IPS-18a (cell line): ENCODE results near the gene TLE2.
A peak's percentile ranks its signal among the peaks of the same experiment; 100 is the strongest.
"Not testable (repeated sequence)": the region's sequence is repeated elsewhere in the genome, so short reads cannot be mapped to it uniquely, and the experiment has no call there.

Source experiments
- H3K27ac ChIP-seq: one replicate; pipeline ENCODE4 v1.5.1; 2013; ENCODE audit warnings: low read length
- H3K27me3 ChIP-seq: one replicate; pipeline ENCODE4 v1.6.1; 2013; ENCODE audit warnings: mild to moderate bottlenecking, low read length; ENCODE audit not compliant: control insufficient read depth, insufficient read depth
- H3K36me3 ChIP-seq: one replicate; pipeline ENCODE4 v1.6.1; 2013; ENCODE audit warnings: low read depth, low read length; ENCODE audit not compliant: control insufficient read depth
- H3K4me1 ChIP-seq: one replicate; pipeline ENCODE4 v1.6.1; 2013; ENCODE audit warnings: low read depth, low read length; ENCODE audit not compliant: control insufficient read depth
- H3K4me3 ChIP-seq: one replicate; pipeline ENCODE4 v1.5.1; 2013; ENCODE audit warnings: low read length
- H3K9ac ChIP-seq: one replicate; pipeline ENCODE4 v1.6.1; 2013; ENCODE audit warnings: mild to moderate bottlenecking, low read length, moderate library complexity
- H3K9me3 ChIP-seq: one replicate; pipeline ENCODE4 v1.6.1; 2013; ENCODE audit warnings: low read depth, low read length; ENCODE audit not compliant: control insufficient read depth

Gene TLE2

GRCh38 chr19:3054972-3055740 lies 26.1 kb upstream of the TLE2 start:
- Histone ChIP-seq H3K36me3 (peaks cover 9% of the 10 kb centered on the region), H3K27me3 (no peaks in the 10 kb centered on the region), H3K9ac (no peak overlapping the region), H3K27ac (no peak overlapping the region), H3K9me3 (no peaks in the 10 kb centered on the region), H3K4me3 (no peak overlapping the region), H3K4me1 (peaks cover 6% of the 10 kb centered on the region)

GRCh38 chr19:3054265-3054971 lies 25.3 kb upstream of the TLE2 start:
- Histone ChIP-seq H3K4me1 (peaks cover 6% of the 10 kb centered on the region), H3K9me3 (no peaks in the 10 kb centered on the region), H3K9ac (no peak overlapping the region), H3K36me3 (peaks cover 5% of the 10 kb centered on the region), H3K4me3 (no peak overlapping the region), H3K27me3 (no peaks in the 10 kb centered on the region), H3K27ac (no peak overlapping the region)

- H3K36me3 ChIP-seq = peaks cover 5% of the 10 kb centered on the region
- no peak overlapping the region for H3K9ac ChIP-seq
- H3K27ac ChIP-seq = no peak overlapping the region
- H3K9me3 ChIP-seq = no peaks in the 10 kb centered on the region
- no peaks in the 10 kb centered on the region for H3K27me3 ChIP-seq
- no peak overlapping the region for H3K4me3 ChIP-seq
- H3K4me1 ChIP-seq = peaks cover 6% of the 10 kb centered on the region
Observed at GRCh38 chr19:3053780-3054179, 24.7 kb upstream of the TLE2 start.

GRCh38 chr19:3053218-3053621 lies 24.1 kb upstream of the TLE2 start:
- Histone ChIP-seq H3K4me3 (no peak overlapping the region), H3K27me3 (peaks cover 2% of the 10 kb centered on the region), H3K4me1 (peaks cover 6% of the 10 kb centered on the region), H3K36me3 (peaks cover 5% of the 10 kb centered on the region), H3K27ac (no peak overlapping the region), H3K9ac (no peak overlapping the region), H3K9me3 (no peaks in the 10 kb centered on the region)

- peaks cover 17% of the 10 kb centered on the region for H3K27me3 ChIP-seq
- H3K4me3 ChIP-seq, H3K4me1 ChIP-seq, H3K9ac ChIP-seq, H3K27ac ChIP-seq, H3K36me3 ChIP-seq, H3K9me3 ChIP-seq: not testable (repeated sequence)
Observed at GRCh38 chr19:3050016-3050415, 20.9 kb upstream of the TLE2 start.

- Histone ChIP-seq H3K9ac (no peak overlapping the region), H3K27me3 (peaks cover 24% of the 10 kb centered on the region), H3K9me3 (no peaks in the 10 kb centered on the region), H3K4me1 (peaks cover 6% of the 10 kb centered on the region), H3K36me3 (no peaks in the 10 kb centered on the region), H3K4me3 (no peak overlapping the region), H3K27ac (no peak overlapping the region)
Observed at GRCh38 chr19:3049089-3049488, 20.0 kb upstream of the TLE2 start.

GRCh38 chr19:3048190-3048533 lies 19.1 kb upstream of the TLE2 start:
- peaks cover 24% of the 10 kb centered on the region for H3K27me3 ChIP-seq
- H3K36me3 ChIP-seq = no peaks in the 10 kb centered on the region
- H3K9me3 ChIP-seq = no peaks in the 10 kb centered on the region
- no peak overlapping the region for H3K27ac ChIP-seq
- H3K4me3 ChIP-seq = no peak overlapping the region
- H3K9ac ChIP-seq = no peak overlapping the region
- H3K4me1 ChIP-seq = peaks cover 6% of the 10 kb centered on the region

GRCh38 chr19:3047496-3048189 lies 18.6 kb upstream of the TLE2 start:
- H3K4me1 ChIP-seq = peaks cover 6% of the 10 kb centered on the region
- H3K27me3 ChIP-seq = peaks cover 24% of the 10 kb centered on the region
- no peak overlapping the region for H3K9ac ChIP-seq
- H3K36me3 ChIP-seq = no peaks in the 10 kb centered on the region
- peak overlapping the region; percentile 39 for H3K4me3 ChIP-seq
- no peaks in the 10 kb centered on the region for H3K9me3 ChIP-seq
- no peak overlapping the region for H3K27ac ChIP-seq

GRCh38 chr19:3046698-3047495 lies 17.8 kb upstream of the TLE2 start:
- H3K9ac ChIP-seq = no peak overlapping the region
- no peaks in the 10 kb centered on the region for H3K36me3 ChIP-seq

GRCh38 chr19:3045885-3046697 lies 17.0 kb upstream of the TLE2 start:
- peaks cover 24% of the 10 kb centered on the region for H3K27me3 ChIP-seq
- H3K9ac ChIP-seq = no peak overlapping the region
- H3K36me3 ChIP-seq = no peaks in the 10 kb centered on the region
- H3K4me3 ChIP-seq = peak overlapping the region; percentile 30
- peaks cover 6% of the 10 kb centered on the region for H3K4me1 ChIP-seq
- H3K9me3 ChIP-seq = no peaks in the 10 kb centered on the region
- no peak overlapping the region for H3K27ac ChIP-seq

More at GRCh38 chr19:3046698-3047495, 17.8 kb upstream of the TLE2 start:
- Histone ChIP-seq H3K9me3 (no peaks in the 10 kb centered on the region), H3K4me3 (peak overlapping the region; percentile 39), H3K27me3 (peaks cover 24% of the 10 kb centered on the region), H3K27ac (no peak overlapping the region), H3K4me1 (peaks cover 6% of the 10 kb centered on the region)
